Activated T-helper 1 cell treated with anti-CD3 and anti-CD28 coated beads, Interleukin-12 subunit alpha, Interleukin-12 subunit beta, Interleukin-2, Interleukin-4 antibody, amounts not matched to agents 30 ng/mL and 10 ng/mL and 1 ng/mL, durations not matched to agents 14 hours and 24 hours and 36 hours (primary cell): ENCODE measurements around the gene CRISP1. TPM values are rescaled to one million over a fixed set of nuclear protein-coding genes. Genes with fewer than 3 reads are reported as not detected.
"Not testable (repeated sequence)": the region's sequence is repeated elsewhere in the genome, so short reads cannot be mapped to it uniquely, and the experiment has no call there.

Experiments
- DNase-seq: peaks from one replicate; pipeline ENCODE4 v3.0.0; 2021; ENCODE audit warnings: low spot score
- H3K27ac Mint-ChIP-seq: one replicate; pipeline ENCODE4 v1.8.0; 2021; ENCODE audit warnings: mild to moderate bottlenecking, mixed read lengths
- H3K27me3 Mint-ChIP-seq: one replicate; pipeline ENCODE4 v1.8.0; 2022; ENCODE audit warnings: mild to moderate bottlenecking, moderate library complexity, mixed read lengths; ENCODE audit not compliant: insufficient read depth
- H3K36me3 Mint-ChIP-seq: one replicate; pipeline ENCODE4 v1.8.0; 2021; ENCODE audit warnings: low read depth, mixed read lengths
- H3K4me1 Mint-ChIP-seq: one replicate; pipeline ENCODE4 v1.8.0; 2021; ENCODE audit warnings: low read depth, mixed read lengths
- H3K4me3 Mint-ChIP-seq: one replicate; pipeline ENCODE4 v1.8.0; 2021; ENCODE audit warnings: mild to moderate bottlenecking, moderate library complexity, mixed read lengths
- H3K9me3 Mint-ChIP-seq: one replicate; pipeline ENCODE4 v1.8.0; 2021; ENCODE audit warnings: mixed read lengths
- intact Hi-C: fragments of 100-400 bp; cut with micrococcal nuclease; formaldehyde crosslinking; loops from one replicate; pipeline ENCODE4 v1.15.1; 2024
- total RNA-seq: library from RNA; stranded (reverse); gene quantifications from 2 replicates; pipeline ENCODE4 v1.2.3, GENCODE V29; 2022

CRISP1 gene, protein sequence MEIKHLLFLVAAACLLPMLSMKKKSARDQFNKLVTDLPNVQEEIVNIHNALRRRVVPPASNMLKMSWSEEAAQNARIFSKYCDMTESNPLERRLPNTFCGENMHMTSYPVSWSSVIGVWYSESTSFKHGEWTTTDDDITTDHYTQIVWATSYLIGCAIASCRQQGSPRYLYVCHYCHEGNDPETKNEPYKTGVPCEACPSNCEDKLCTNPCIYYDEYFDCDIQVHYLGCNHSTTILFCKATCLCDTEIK
- not detected in 2 replicates for total RNA-seq

DNA sequence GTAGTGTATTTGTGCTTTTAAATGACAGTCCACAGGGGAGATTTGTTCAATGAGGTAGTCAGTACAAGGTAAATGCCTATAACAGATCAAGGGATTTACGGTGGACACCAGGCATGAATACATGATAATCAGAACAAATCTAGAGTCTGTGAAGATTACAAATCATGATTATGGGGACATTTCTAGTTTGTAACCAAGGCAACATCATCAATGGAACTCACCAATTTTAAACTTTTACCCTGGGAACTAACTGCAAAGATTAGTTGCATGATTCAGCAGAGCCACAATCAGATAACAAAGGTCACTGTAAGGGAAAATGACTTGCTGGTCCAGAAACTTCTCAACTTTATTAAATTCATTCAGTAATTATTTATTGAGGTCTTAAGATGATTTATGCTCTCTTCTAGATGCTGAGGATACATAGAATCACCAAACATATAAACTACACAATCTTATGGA, at the start of gene CRISP1:
CRISP1 (minus strand) TSS at position 51 of the 459 bp plus-strand sequence. CDS start 9,135 bp downstream, outside the sequence.
- Mint-ChIP-seq H3K36me3 (no peaks in the 10 kb centered on the region), H3K27ac (no peak within 1 kb of the TSS), H3K27me3 (no peaks in the 10 kb centered on the region), H3K9me3 (no peaks in the 10 kb centered on the region), H3K4me3 (no peak within 1 kb of the TSS), H3K4me1 (no peaks in the 10 kb centered on the region)
- no peak for DNase-seq
- intact Hi-C loops: no loop called here

DNA sequence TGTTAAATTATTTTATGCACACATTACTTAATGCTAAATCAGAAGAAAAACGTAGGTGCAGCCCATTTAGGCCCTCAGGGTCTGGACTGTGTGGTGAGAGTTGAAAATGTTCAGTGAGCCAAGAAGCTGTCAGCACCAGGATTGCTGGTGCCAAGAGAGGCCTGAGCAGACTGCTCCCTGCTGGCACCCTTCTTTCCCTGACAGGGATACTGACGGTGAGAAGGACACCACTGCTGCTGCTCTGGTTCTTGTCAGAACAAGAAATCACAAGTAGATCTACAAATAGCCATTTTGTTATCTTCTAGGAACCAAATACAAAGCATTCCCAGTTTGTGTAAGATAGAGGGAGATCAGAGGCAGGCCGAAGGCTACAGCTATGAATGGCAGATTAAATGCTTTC, 48.7 kb upstream of the CRISP1 start:
- Mint-ChIP-seq H3K4me1 (no peaks in the 10 kb centered on the region), H3K27me3 (no peaks in the 10 kb centered on the region), H3K4me3 (no peak overlapping the region), H3K9me3 (no peaks in the 10 kb centered on the region), H3K36me3 (no peaks in the 10 kb centered on the region), H3K27ac (no peak overlapping the region)
- intact Hi-C loops: loop anchor here (5.0 kb wide), 1 partner anchor 688 kb away; no protein-coding TSS in a partner anchor
- no peak for DNase-seq

DNA sequence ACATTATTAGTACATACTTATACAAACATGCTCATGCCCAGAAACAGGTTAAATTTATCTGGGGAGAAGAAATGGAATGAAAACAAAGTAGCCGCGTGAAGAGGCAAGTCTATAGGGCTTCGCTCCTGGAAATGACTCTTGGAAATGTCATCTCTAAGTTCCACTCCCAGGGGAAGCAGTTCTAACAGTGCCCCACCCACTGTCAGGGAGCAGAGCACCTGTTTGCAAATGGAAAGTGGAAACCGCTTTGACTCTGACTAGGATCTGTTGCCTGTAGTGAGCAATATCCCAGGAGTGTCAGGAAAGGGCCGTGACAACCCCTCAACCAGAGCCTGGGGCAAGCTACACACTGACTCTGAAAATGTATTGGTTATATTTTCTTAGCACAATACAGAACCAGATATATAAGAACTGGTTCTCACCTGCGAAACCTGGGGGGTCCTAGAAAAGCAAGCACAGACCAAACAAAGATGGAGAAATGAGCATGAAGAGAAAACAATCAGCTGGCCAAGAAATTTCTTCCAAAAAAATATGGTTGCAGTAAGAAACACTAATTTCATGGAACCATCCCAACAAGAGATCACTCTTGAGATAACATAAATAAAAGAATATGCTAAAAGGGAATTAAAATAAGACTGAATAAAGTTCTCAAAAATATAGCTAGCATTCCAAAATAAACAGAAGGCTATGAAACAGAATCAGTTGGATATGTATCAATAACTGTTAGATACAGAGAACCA, 47.5 kb upstream of the CRISP1 start:
- H3K9me3 Mint-ChIP-seq: no peaks in the 10 kb centered on the region
- no peak overlapping the region for H3K4me3 Mint-ChIP-seq
- intact Hi-C loops: no loop called here
- H3K4me1 Mint-ChIP-seq: no peaks in the 10 kb centered on the region
- no peak for DNase-seq
- no peaks in the 10 kb centered on the region for H3K36me3 Mint-ChIP-seq
- H3K27ac Mint-ChIP-seq: no peak overlapping the region
- H3K27me3 Mint-ChIP-seq: no peaks in the 10 kb centered on the region

DNA sequence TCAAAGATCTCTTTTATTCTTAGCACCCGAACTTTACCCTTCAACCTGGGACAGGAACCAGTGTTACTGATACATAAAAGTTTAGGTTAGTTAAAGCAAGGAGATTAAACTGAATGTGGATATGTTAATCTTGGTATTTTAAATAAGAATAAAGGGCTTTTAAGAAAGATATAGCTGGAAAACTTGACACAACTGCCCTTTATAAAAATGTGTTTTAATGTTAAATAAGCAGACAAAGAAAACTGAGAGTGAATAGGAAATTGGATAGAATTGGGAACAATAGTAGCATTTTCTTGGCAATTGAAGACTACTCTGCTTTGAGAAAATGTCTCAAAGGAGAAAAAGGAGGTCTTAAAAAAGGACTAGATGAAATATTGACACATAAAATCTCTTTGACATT, 45.9 kb upstream of the CRISP1 start:
- no peak for DNase-seq
- intact Hi-C loops: no loop called here
- Mint-ChIP-seq H3K9me3 (no peaks in the 10 kb centered on the region), H3K27ac (no peak overlapping the region), H3K27me3 (no peaks in the 10 kb centered on the region), H3K36me3 (no peaks in the 10 kb centered on the region), H3K4me3 (no peak overlapping the region), H3K4me1 (no peaks in the 10 kb centered on the region)

DNA sequence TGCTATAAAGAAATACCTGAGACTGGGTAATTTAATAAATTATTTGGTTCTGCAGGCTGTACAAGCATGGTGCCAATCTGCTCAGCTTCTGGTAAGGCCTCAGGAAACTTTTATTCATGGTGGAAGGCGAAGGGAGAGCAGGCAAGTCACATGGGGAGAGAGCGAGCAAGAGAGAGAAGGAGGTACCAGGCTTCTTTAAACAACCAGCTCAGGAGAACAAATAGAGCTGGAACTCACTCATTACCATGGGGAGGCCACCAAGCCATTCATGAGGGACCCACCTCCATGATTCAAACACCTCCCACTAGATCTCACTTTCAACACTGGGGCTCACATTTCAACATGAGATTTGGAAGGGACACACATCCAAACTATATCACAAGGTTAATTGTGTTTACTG, 44.9 kb upstream of the CRISP1 start:
- Mint-ChIP-seq H3K9me3 (no peaks in the 10 kb centered on the region), H3K36me3 (no peaks in the 10 kb centered on the region), H3K4me1 (no peaks in the 10 kb centered on the region), H3K27me3 (no peaks in the 10 kb centered on the region), H3K27ac (no peak overlapping the region), H3K4me3 (no peak overlapping the region)
- DNase-seq: no peak
- intact Hi-C loops: no loop called here

DNA sequence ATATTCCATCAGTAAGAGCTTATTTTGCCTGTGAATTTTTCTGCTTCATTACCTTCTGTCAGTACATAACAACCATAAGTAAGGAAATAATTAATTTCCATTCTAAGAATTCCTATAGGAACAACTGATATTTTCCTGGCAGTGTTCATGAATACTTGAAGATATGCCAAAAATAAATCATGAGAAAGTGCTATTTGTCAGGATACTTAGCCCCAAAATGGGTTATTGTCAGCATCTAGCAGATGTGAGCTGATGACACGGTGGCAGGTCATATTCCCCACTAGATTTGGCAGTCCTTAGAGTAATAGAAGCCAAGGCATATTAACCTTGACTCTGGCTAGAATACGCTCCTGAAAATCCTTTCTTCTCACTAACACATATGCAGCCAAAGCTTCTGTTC, 43.2 kb upstream of the CRISP1 start:
- no peak for DNase-seq
- Mint-ChIP-seq H3K4me3 (no peak overlapping the region), H3K36me3 (no peaks in the 10 kb centered on the region), H3K27ac (no peak overlapping the region), H3K4me1 (no peaks in the 10 kb centered on the region), H3K9me3 (no peaks in the 10 kb centered on the region), H3K27me3 (no peaks in the 10 kb centered on the region)
- intact Hi-C loops: no loop called here

DNA sequence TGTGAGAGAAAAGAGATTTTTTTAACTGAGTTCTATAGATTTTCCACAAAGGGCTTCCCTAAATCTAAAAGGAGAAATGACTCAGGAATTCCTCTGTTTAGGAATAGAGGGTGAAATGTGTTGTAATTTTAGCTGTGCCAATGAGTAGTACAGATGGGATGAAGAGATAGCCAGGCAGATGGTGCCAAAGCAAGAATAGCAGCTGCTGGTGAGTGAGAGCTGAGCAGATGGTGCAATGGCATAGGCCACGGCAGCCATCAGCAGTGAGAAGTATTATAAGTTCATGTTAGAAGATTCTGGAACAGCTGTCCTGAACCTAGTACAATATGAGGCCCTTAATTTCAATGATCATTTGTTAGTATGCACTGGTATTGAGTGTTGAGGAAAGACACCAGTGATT, 40.2 kb upstream of the CRISP1 start:
- no peaks in the 10 kb centered on the region for H3K9me3 Mint-ChIP-seq
- no peak for DNase-seq
- H3K36me3 Mint-ChIP-seq: no peaks in the 10 kb centered on the region
- H3K4me1 Mint-ChIP-seq: no peaks in the 10 kb centered on the region
- H3K27ac Mint-ChIP-seq: no peak overlapping the region
- no peaks in the 10 kb centered on the region for H3K27me3 Mint-ChIP-seq
- H3K4me3 Mint-ChIP-seq: no peak overlapping the region
- intact Hi-C loops: no loop called here

DNA sequence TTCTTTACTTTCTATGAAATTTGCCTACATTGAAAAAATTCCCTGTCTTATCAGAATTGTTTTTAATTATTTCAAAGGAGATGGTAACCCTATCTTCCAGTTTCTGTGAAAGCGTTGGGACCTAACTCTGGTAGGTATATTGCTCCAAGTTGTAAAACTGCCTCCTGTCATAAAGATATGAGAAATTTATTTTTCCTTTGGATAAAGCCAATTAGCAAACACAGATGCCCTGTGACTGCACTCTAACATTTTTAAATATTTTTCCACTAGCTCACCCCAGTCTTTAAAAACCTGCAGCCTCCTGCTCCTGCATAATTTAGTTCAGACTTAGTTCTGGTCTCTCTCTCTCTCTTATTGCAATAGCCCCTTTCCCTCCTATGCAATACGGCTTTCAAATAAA, 39.0 kb upstream of the CRISP1 start:
- Mint-ChIP-seq H3K9me3 (no peaks in the 10 kb centered on the region), H3K27me3 (no peaks in the 10 kb centered on the region), H3K36me3 (no peaks in the 10 kb centered on the region), H3K4me1 (no peaks in the 10 kb centered on the region), H3K4me3 (no peak overlapping the region), H3K27ac (no peak overlapping the region)
- DNase-seq: no peak
- intact Hi-C loops: no loop called here

DNA sequence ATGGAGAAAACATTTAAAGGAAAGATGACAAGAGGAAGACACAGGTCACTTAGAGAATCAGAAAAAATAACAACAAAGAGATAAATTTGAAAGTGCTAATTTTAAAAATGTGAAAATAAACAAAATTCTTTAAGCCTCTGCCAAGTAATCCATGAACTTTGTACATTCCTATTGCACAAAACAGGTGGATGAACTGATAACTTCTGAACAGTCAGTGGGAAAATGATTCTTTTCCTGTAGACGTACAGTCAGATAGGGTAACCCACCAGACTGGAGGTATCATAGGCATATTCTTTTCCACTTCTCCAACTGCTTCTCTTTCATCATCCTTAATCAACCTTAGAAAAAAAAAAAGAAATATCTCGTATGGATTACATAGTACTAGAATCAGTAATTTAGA, 36.5 kb upstream of the CRISP1 start:
- no peak for DNase-seq
- Mint-ChIP-seq H3K4me3 (no peak overlapping the region), H3K4me1 (no peaks in the 10 kb centered on the region), H3K27me3 (no peaks in the 10 kb centered on the region), H3K9me3 (no peaks in the 10 kb centered on the region), H3K36me3 (no peaks in the 10 kb centered on the region), H3K27ac (no peak overlapping the region)
- intact Hi-C loops: no loop called here

DNA sequence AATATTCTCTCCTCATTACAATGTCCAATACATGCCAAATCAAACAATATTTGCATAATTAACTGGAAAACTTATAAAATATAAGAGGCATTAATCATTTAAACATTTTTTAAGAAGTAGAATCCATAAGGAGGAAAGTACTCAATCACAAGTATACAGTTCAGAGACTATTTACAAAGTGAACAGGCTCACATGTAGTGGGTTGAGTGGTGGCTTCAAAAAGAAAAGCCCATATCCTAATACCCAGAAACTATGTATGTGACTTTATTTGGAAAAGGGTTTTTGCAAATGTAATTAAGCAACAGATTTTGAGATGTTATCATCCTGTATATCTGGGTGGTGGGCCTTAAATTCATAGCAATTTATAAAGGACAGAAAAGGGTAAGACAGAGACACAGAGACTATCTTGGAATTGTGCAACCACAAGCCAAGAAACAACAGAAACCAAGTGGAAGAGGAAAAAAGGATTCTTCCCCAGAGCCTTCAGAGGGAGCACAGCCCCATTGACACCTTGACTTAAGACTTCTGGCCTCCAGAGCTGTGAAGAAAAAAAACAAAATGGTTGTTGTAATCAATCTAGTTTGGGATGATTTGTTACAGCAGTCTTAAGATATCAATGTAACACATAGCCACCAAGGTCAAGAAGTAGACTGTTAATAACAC, 32.7 kb upstream of the CRISP1 start:
- no peak for DNase-seq
- intact Hi-C loops: no loop called here
- H3K4me3 Mint-ChIP-seq: no peak overlapping the region
- H3K27ac Mint-ChIP-seq: no peak overlapping the region
- no peaks in the 10 kb centered on the region for H3K36me3 Mint-ChIP-seq
- H3K27me3 Mint-ChIP-seq: no peaks in the 10 kb centered on the region
- H3K4me1 Mint-ChIP-seq: no peaks in the 10 kb centered on the region
- peaks cover 4% of the 10 kb centered on the region for H3K9me3 Mint-ChIP-seq

DNA sequence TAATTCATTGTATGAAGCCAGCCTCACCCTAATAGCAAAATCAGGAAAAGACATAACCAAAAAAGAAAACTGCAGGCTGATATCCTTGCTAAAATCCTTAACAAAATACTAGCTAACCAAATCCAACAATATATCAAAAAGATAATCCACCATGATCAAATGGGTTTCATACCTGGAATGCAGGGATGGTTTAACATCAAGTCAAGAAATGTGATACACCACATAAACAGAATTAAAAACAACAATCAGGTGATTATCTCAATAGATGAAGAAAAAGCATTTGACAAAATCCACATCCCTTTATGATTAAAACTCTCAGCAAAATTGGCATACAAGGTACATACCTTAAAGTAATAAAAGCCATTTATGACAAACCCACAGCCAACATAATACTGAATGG, 29.2 kb upstream of the CRISP1 start:
- H3K4me3 Mint-ChIP-seq, H3K27me3 Mint-ChIP-seq, intact Hi-C loops, H3K27ac Mint-ChIP-seq, H3K9me3 Mint-ChIP-seq, H3K36me3 Mint-ChIP-seq, DNase-seq, H3K4me1 Mint-ChIP-seq: not testable (repeated sequence)

DNA sequence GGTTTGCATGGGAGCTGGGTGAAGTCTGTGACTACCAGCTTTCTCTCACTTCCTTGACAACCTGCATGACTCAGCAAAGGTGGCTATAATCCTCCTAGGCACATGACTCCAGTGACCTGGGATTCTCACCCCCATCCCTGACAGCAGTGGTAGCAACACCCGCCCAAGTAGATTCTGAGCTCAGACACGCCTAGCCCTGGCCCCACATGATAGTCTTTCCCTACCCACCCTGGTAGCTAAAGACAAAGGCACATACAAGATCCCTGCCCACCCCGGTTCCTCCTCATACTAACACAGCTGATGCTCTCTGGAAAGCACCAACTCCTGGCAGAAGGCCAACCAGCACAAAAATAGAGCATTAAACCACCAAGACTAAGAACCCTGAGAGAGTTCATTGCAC, 25.9 kb upstream of the CRISP1 start:
- Mint-ChIP-seq H3K4me1 (no peaks in the 10 kb centered on the region), H3K27ac (no peak overlapping the region), H3K9me3 (peaks cover 7% of the 10 kb centered on the region), H3K36me3 (no peaks in the 10 kb centered on the region), H3K4me3 (no peak overlapping the region), H3K27me3 (no peaks in the 10 kb centered on the region)
- intact Hi-C loops: no loop called here
- no peak for DNase-seq

DNA sequence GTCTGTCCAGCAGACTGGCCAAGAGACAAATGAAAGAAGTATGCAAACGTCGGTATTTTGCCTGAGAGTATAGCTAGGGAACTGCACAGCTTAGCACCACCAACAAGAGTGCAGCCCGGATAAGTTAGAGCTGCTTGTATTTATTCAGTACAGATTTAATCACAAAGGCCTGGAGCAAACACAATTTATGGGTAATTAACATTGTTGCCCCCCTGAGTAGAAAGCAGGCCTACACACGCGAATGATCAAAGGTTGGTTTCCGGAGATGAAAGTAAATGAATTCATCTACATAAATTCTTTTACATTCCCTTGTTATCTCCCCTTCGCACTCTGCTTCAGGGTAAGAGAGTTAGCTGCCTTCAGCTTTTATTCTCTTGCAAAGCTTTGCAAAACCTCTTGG, 24.7 kb upstream of the CRISP1 start:
- intact Hi-C loops: no loop called here
- H3K4me1 Mint-ChIP-seq: no peaks in the 10 kb centered on the region
- DNase-seq: no peak
- H3K9me3 Mint-ChIP-seq: peaks cover 7% of the 10 kb centered on the region
- H3K4me3 Mint-ChIP-seq: no peak overlapping the region
- H3K27ac Mint-ChIP-seq: no peak overlapping the region
- H3K36me3 Mint-ChIP-seq: no peaks in the 10 kb centered on the region
- no peaks in the 10 kb centered on the region for H3K27me3 Mint-ChIP-seq
